Duodenal mucosa (tissue), 2 donors: ENCODE measurements around the gene ME3.
A peak's percentile ranks its signal among the peaks of the same experiment; 100 is the strongest.

Source experiments
- H3K27ac ChIP-seq: one replicate; pipeline ENCODE4 v1.7.0; 2013; ENCODE audit warnings: low read depth, low read length
- H3K27me3 ChIP-seq, 2 donors: one replicate each; pipeline ENCODE4 v1.7.0; 2013; ENCODE audit warnings: low read length in 2 of 2, control low read depth in 1 of 2; ENCODE audit not compliant: insufficient read depth in 2 of 2, control insufficient read depth in 1 of 2
- H3K36me3 ChIP-seq, 2 donors: one replicate each; pipeline ENCODE4 v1.7.0; 2013; ENCODE audit warnings: low read length in 2 of 2, control low read depth in 1 of 2; ENCODE audit not compliant: insufficient read depth in 2 of 2, control insufficient read depth in 1 of 2
- H3K4me1 ChIP-seq, 2 donors: one replicate each; pipeline ENCODE4 v1.7.0; 2013; ENCODE audit warnings: low read length in 2 of 2, control low read depth in 1 of 2; ENCODE audit not compliant: insufficient read depth in 2 of 2, control insufficient read depth in 1 of 2
- H3K4me3 ChIP-seq, 2 donors: one replicate each; pipeline ENCODE4 v1.7.0; 2013; ENCODE audit warnings: low read length in 2 of 2, low read depth in 1 of 2
- H3K9ac ChIP-seq, 2 donors: one replicate each; pipeline ENCODE4 v1.7.0; 2013; ENCODE audit warnings: low read length in 2 of 2, low read depth in 1 of 2
- H3K9me3 ChIP-seq, 2 donors: one replicate each; pipeline ENCODE4 v1.7.0; 2013; ENCODE audit warnings: low read length in 2 of 2, control low read depth in 1 of 2; ENCODE audit not compliant: control insufficient read depth in 1 of 2

ME3 gene

DNA sequence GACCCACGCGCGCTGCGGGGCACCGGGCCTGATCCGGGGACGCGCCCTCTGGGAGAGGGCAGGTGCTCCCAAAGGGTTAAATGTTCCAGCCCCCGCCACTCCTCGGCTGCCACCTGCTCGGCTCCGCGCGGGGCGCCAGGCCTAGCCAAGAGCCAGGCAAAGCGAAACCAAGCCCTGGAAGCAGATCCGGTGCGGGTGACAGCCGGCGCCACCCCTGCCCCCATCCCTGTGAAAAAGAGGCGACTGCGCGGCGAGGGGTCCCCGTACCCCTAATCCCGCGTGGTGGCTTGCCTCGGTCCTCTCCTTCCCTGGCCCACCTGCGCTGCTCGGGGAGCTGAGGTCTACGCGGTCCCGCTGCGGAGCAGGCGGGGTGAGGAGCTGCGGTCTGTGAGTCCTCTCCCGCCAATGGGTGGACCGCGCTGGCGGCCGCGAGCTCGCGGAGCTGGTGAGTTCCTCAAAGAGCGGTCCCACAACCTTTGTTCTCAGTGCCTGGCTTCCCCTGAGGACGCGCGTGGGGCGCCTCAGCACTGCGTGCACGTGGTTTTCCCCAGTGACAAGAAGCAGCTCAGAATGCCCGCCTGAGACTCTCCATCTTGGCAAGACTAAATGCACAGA is at the start of gene ME3:
Gene ME3 (minus strand): TSS at position 610 of the 615 bp plus-strand sequence.
- Histone ChIP-seq H3K27me3 (no peaks in the 10 kb centered on the region), H3K4me1 (peaks cover 8% of the 10 kb centered on the region in 2 donors), H3K9ac (peak within 1 kb of the TSS; percentile 70 to 82), H3K9me3 (no peaks in the 10 kb centered on the region), H3K4me3 (peak within 1 kb of the TSS; percentile 86 to 90), H3K27ac (peak within 1 kb of the TSS; percentile 84), H3K36me3 (no peaks in the 10 kb centered on the region)

- Histone ChIP-seq H3K27me3 (no peaks in the 10 kb centered on the region), H3K36me3 (no peaks in the 10 kb centered on the region), H3K9me3 (peaks cover 0 to 4% of the 10 kb centered on the region in 2 donors), H3K27ac (no peak overlapping the region), H3K4me1 (no peaks in the 10 kb centered on the region), H3K9ac (no peak overlapping the region), H3K4me3 (no peak overlapping the region)
Observed at GRCh38 chr11:86722006-86722405, 49.6 kb upstream of the ME3 start.

DNA sequence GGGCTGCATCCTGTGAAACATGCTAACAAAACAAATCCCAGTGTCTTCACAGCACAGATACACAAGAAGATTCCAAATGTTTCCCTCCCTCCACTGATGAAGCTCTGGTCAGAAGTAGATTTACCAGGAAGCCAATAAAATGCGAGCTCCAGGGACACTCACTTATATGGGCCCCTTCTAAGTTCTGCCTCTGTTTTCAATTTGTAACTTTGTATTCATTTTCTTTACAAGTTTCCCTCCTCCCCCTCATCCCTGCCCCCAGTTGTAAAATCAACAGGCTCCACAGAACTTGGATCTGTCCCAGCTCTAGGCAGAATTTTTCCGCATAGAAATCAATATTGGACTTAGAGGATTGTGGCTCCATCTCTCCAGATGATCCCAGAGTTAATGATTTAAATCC is 48.1 kb upstream of the ME3 start:
- Histone ChIP-seq H3K4me3 (no peak overlapping the region), H3K4me1 (no peaks in the 10 kb centered on the region), H3K9me3 (peaks cover 0 to 4% of the 10 kb centered on the region in 2 donors), H3K27ac (no peak overlapping the region), H3K27me3 (no peaks in the 10 kb centered on the region), H3K9ac (no peak overlapping the region), H3K36me3 (no peaks in the 10 kb centered on the region)

DNA sequence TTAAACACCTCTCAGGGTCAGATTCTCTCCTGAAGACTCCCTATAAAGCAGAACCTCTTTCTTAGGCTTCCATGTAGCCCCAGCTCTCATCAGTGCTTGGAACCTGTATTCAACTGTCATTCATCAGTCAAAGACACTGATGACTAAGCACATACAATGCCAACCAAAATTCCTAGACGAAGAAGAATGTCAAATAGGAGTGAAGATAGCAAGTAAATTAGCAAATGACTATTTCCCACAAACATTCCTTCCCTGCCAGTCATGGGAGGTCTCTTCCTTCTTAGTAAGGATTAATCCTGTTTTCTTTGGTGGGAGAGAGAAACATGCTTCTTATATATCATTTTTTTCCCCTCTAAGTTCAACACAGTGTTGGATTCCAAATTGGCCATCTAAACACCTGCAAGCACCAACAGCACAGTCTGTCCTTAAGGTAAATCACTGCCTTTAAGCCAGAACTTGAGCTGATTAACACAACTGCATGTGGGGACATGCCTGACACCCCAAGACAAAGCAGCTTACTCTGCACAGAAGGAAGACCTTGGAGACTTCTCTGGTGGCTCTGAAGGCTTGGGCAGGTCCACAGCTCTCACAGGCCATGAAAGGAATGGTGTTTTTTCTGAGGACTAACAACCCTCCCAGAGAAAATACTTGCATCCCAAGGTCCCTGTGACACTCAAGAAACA is 47.5 kb upstream of the ME3 start:
- Histone ChIP-seq H3K4me3 (no peak overlapping the region), H3K9me3 (peaks cover 0 to 4% of the 10 kb centered on the region in 2 donors), H3K9ac (no peak overlapping the region), H3K27ac (no peak overlapping the region), H3K27me3 (no peaks in the 10 kb centered on the region), H3K4me1 (no peaks in the 10 kb centered on the region), H3K36me3 (no peaks in the 10 kb centered on the region)

DNA sequence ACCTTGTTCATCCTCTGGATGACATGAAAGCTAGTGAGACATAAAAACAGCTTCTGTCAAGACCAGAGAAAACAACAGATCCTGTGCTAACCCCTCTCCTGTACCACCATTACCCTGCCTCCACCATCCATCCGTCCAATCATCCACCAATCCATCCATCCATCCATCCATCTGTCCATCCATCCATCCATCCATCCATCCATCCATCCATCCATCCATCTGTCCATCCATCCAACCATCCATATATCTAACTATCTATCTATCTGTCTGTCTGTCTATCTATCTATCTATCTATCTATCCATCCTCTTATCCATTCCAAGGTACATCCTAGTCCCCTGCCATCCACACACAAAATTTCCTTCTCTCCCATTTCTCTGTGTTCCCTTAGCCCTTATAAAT is 46.6 kb upstream of the ME3 start:
- no peaks in the 10 kb centered on the region for H3K36me3 ChIP-seq
- H3K27me3 ChIP-seq, result no peaks in the 10 kb centered on the region
- H3K4me1 ChIP-seq, result no peaks in the 10 kb centered on the region
- H3K9ac ChIP-seq, result no peak overlapping the region
- no peak overlapping the region for H3K27ac ChIP-seq
- H3K4me3 ChIP-seq, result no peak overlapping the region
- H3K9me3 ChIP-seq, result peaks cover 0 to 4% of the 10 kb centered on the region in 2 donors

DNA sequence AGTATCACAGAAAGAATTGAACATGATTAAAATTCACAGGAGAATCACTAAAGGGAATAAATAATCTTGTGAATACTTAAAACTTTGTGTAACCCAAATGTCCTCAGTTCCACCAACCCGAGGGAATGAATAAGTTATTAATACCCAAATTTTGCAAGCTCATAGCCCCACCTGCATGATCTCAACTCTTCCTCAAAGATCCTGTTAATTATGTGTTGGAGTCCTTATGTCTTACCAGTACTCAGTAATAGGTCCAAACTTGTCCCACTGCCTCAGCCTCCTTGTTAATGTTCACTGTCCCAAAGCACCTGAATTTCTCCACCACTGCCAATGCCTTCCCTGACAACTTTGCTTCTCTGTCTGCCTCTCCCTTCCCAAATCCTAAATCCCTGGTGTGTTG is 46.1 kb upstream of the ME3 start:
- Histone ChIP-seq H3K4me1 (no peaks in the 10 kb centered on the region), H3K27ac (no peak overlapping the region), H3K4me3 (no peak overlapping the region), H3K9ac (no peak overlapping the region), H3K9me3 (peaks cover 0 to 4% of the 10 kb centered on the region in 2 donors), H3K36me3 (no peaks in the 10 kb centered on the region), H3K27me3 (no peaks in the 10 kb centered on the region)

- Histone ChIP-seq H3K9me3 (peaks cover 0 to 2% of the 10 kb centered on the region in 2 donors), H3K9ac (no peak overlapping the region), H3K36me3 (no peaks in the 10 kb centered on the region), H3K27me3 (no peaks in the 10 kb centered on the region), H3K4me1 (no peaks in the 10 kb centered on the region), H3K4me3 (no peak overlapping the region), H3K27ac (no peak overlapping the region)
Observed at GRCh38 chr11:86717817-86718501, 45.5 kb upstream of the ME3 start.

- H3K4me3 ChIP-seq, result no peak overlapping the region
- no peaks in the 10 kb centered on the region for H3K9me3 ChIP-seq
- H3K9ac ChIP-seq, result no peak overlapping the region
- H3K4me1 ChIP-seq, result no peaks in the 10 kb centered on the region
- no peaks in the 10 kb centered on the region for H3K27me3 ChIP-seq
- H3K36me3 ChIP-seq, result no peaks in the 10 kb centered on the region
- H3K27ac ChIP-seq, result no peak overlapping the region
Observed at GRCh38 chr11:86715611-86716010, 43.2 kb upstream of the ME3 start.

- Histone ChIP-seq H3K9me3 (no peaks in the 10 kb centered on the region), H3K4me3 (no peak overlapping the region), H3K36me3 (no peaks in the 10 kb centered on the region), H3K9ac (no peak overlapping the region), H3K27me3 (no peaks in the 10 kb centered on the region), H3K27ac (no peak overlapping the region), H3K4me1 (no peaks in the 10 kb centered on the region)
Observed at GRCh38 chr11:86713552-86713951, 41.1 kb upstream of the ME3 start.

DNA sequence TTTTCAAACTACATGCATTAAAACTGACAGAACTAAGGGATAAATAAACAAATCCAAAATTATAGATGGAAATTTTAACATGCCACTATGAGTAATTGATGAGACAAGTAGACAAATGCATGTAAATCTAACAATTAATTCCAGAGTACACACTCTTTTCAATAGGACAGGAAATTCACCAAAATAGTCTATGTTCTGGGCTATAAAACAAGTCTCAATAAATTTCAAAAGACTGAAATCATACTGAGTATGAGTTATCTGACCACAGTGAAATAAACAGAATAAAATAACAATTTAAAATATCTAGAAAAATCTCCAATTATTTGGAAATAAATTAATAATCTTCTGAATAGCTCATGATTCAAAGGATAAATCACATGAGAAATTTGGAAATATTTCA is 38.5 kb upstream of the ME3 start:
- Histone ChIP-seq H3K4me3 (no peak overlapping the region), H3K9me3 (no peaks in the 10 kb centered on the region), H3K27me3 (no peaks in the 10 kb centered on the region), H3K4me1 (peaks cover 0 to 6% of the 10 kb centered on the region in 2 donors), H3K9ac (no peak overlapping the region), H3K27ac (no peak overlapping the region), H3K36me3 (no peaks in the 10 kb centered on the region)
